Activated CD8-positive, alpha-beta memory T cell treated with anti-CD3 and anti-CD28 coated beads, Interleukin-2, amount 50 U/mL, for 24 hours (primary cell): ENCODE measurements around the gene BCL10.

ENCODE experiments used
- DNase-seq: peaks from one replicate; pipeline ENCODE4 v3.0.0-alpha.2; 2020; ENCODE audit errors: extremely low read depth

BCL10 gene

DNA sequence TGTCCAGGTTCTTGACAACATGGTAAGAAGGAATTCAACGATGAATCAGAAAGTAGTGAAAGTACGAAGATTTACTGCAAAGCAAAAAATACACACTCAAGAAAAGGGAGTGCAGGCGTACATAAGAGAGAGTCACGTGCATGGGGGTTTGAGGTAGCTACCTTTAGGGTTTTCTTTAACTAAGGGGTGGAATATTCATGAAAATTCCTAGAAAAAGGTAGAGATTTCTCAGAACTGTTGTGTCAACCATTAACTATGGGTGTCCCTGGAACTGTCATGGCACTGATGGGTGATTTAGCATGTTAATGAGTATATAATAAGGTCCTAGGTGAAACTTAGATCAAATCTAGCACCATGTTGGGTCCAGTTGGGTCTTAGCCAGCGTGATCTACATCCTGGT is 53.1 kb downstream of the BCL10 start:
- DNase-seq = no peak

DNA sequence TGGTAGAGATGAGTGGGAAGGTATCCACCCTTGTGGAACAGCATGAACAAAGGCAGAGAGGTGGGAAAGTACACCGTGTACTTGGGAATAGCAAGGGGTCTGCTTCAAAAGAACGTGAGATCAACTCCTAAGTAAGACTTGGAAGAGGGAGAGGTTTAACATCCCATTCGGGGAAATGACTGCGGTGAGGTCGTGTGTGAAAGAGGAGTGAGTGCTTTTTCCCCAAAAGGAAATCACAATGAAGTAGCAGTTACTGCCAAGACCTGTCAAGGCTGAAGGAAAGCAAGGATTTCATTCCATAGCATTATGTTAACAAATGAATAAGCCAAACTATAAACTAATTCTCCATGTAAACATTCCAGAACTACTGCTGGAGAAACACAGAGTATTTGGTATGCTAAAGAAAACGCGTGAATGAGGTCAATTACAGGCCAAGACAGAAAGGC is 55.7 kb downstream of the BCL10 start:
- no peak for DNase-seq

DNA sequence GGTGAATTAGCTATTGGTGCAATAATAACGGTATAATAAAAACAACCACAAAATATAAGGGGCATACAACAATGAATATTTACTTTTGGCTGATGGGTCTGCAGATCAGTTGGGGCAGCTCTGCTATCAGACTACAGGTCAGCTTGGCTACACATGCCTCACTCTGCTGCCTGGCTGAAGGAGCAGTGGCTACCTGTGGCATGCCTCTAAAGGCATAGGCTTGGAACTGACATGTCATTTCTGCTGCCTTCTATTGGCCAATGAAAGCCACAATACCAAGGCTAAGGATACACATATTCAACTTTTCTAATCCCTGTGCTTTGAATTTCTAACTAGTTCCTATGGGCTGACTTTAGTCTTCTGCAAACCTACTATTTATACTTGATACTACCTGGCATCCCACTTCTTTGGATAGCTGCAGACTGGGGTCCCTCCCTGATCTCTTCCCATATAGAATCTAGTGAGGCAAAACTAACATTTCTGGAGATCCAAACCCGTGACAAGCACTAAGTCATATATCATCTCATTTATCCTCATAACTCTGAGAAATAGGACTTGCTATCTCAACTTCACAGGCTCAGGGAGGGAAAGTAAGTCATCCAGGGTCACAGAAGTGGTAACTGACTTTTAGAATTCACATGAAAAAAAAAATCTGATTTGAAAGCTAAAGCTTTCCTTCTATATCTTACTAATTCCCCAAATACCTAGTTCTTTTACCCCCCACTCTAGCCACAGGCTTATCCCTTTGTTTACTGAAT is 56.4 kb downstream of the BCL10 start:
- DNase-seq = no peak

DNA sequence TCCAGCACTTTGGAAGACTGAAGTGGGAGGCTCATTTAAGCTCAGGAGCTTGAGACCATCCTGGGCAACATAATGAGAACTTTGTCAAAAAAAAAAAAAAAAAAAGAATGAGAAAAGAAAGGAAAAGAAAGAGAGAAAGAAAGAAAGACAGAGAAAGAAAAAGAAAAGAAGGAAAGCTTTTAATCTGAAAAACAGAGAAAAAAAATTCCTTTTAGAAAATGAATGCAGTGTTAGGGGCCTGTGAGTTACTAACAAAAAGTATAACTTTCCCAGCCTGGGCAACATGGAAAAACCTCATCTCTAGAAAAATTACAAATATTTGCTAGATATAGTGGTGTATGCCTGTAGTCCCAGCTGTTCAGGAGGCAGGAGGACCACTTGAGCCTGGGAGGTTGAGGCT is 59.7 kb downstream of the BCL10 start:
- no peak for DNase-seq
